NCI-H345 (cell line): ENCODE data around the gene IFITM1.
"Not testable (repeated sequence)": the region's sequence is repeated elsewhere in the genome, so short reads cannot be mapped to it uniquely, and the experiment has no call there.

Source experiments
- DNase-seq: peaks from one replicate; lab custom pipeline; 2025; lab: John Stamatoyannopoulos, UW

The IFITM1 gene

DNA sequence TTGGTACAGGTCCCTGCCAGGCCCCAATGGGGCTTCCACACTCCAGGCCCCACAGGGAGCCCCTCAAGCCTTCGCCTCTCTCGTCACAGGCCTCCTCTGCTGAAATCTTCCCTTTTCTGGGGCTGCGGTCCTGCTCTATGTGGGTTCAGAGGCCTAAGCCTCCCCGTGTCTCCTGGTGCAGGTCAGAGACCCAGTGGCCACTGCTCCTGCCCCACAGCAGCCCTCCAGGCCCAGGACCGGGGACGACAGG, 12.7 kb downstream of the IFITM1 start:
- no peak for DNase-seq

DNA sequence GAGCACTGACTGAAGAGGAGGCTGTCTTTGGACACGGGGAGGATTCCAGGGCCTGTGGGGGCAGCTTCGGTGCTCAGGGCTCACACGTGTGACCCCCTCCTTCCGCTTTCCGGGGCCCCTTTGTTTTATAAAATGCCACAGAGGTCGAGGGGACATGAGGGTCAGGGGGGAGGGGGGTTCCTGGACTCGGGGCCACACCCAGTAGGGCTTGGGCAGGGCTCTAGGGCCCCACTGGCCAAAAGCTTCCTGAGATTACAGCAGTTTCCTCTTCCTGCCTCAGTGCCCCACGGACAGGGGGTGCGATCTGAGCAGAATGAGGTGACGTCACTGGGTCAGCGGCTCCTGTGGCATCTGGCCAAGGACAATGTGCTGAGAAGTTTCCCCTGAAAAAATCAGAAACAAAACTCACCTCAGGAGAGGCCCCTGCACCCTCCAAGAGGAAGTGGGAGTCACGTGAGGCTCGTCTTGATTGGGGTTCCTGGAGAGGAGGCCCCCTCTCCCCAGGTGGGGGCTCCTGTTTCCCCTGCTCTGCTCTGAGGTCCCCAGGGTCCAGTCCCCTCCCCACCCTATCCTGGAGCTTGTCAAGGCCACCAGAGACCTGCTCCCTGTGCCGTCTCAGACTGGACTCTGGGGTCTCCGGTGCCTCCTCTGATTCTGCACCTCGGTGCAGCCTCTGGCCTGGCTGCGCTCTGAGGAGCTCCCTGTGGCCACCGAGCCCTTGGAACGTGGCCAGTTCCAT, 13.2 kb downstream of the IFITM1 start:
- no peak for DNase-seq

DNA sequence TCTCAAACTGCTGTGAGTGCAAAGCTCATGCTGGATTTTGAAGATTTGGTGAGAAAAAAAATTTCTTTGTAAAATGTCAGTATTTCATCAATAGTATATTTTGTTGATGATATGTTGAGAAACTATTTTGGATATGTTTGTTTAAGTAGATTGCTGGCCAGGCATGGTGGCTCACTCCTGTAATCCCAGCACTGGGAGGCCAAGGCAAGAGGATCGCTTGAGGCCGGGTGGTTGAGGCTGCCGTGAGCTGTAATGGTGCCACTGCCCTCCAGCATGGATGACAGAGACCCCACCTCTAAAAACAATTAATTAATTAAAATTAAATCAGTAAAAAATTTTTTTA, 13.7 kb downstream of the IFITM1 start:
- no peak for DNase-seq

DNA sequence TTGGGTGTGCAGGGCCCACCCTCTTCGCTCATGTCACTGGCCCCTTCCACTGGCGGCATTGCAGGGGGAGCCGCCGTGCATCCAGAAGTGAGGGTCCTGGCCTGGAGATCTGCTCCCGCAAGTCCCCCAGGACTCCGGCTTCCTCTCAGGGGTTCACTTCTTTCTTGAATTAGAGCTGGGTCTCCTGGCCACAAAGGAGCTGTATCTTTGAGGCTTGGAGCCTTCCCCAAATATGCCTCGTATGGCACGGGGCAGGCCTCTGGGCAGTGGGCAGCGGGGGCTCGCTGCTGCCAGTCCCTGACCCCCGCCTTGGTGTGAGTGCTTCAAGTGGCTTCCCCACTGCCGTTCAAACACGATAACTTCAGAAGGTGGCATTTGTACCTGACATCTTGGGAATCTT, 14.2 kb downstream of the IFITM1 start:
- DNase-seq: no peak

DNA sequence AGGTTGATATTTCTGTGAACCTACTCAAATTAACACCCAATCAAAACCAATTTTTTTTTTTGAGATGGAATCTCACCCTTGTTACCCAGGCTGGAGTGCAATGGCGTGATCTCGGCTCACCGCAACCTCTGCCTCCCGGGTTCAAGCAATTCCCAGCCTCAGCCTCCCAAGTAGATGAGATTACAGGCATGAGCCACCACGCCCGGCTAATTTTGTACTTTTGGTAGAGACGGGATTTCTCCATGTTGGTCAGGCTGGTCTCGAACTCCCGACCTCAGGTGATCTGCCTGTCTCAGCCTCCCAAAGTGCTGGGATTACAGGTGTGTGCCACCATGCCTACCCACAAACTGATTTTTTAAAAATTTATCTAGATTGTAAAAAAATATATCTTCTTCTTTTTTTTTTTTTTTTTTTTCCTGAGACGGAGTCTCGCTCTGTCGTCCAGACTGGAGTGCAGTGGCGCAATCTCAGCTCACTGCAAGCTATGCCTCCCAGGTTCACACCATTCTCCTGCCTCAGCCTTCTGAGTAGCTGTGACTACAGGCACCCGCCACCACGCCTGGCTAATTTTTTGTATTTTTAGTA, 14.8 kb downstream of the IFITM1 start:
- not testable (repeated sequence) for DNase-seq

DNA sequence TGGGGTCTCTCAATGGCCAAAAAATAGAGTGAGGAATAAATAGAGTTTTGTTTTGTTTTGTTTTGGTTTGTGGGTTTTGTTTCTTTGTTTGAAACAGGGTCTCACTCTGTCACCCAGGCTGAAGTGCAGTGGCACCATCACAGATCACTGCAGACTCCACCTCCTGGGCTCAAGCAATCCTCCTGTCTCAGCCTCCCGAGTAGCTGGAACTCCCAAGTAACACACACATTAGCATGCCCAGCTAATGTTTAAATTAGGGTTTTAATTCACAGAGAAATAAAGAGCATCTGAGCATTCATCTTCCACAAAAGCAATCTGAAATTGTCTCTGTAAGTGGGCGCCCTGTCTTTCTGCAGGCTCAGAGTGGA, 16.0 kb downstream of the IFITM1 start:
- DNase-seq: no peak

DNA sequence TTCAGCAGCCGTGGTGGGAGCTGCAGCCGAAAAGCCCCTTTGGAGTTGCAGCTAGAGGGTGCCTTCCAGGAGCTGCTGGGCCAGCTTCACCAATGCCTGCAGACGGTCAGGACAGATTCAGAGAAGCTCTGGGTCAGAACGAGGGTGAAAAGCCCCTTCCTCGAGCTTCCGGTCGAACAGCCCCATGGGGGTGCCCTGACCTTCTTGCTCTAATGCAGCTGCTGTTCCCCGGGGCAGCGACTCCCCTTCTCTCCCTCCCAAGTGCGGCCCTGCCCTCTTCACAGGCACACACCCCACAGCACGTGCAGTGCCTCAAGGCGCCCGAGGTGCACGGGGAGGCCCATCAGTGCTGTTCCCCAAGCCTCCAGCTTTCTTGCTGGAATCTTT, 16.5 kb downstream of the IFITM1 start:
- no peak for DNase-seq

DNA sequence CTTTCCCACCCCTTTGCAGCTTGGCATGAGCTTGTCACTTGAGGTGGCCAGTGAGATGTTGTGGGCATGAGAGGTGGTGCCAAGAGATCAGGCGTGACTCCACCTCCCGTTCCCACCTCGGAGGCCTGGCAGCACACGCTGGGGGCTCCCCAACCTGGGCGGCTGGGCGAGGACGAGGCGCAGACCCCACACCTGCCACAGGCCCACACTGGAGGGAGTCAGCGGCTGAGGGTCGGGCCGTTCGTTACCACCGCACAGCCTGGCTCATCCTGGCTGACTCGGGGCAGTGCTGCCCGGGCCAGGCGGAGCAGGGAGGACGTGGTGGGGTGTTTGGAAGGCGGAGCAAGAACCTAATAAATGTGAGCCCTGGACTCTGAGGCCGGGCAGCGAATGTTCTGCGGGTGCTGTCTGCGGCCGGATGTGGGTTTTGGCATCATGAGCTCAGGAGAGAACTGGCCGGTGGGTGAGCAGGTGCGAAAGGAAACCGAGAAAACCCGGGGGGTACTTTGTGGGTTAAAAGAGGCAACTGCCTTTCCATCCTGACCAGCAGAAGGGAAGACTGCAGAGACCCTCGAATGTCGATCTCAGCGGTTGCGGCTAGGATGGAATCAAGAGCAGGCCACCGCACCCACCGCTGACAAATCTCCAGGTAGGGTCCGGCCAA, 17.0 kb downstream of the IFITM1 start:
- no peak for DNase-seq

DNA sequence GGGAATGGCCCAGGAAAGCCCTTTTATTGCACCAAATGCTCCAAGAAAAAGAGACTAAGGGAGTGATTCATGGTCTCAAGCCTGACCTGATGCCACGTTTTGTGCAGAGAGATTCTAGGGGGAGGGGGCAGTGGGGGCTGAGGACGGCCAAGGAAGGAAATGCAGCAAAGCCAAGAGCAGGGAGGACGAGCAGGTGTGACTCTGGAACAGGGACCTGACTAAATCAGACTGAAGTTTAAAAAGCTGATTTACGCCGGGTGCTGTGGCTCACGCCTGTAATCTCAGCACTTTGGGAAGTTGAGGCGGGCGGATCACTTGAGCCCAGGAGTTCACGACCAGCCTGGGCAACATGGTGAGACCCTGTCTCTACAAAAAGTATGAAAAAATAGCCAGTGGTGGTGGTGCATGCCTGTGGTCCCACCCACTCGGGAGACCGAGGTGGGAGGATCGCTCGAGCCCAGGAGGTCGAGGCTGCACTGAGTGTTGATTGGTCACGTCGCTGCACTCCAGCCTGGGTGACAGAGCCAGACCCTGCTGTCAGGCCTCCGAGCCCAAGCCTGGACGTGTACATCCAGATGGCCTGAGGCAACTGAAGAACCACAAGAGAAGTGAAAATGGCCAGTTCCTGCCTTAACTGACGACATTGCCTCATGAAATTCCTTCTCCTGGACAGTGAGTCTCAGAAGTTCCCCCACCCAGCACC, 17.7 kb downstream of the IFITM1 start:
- no peak for DNase-seq

DNA sequence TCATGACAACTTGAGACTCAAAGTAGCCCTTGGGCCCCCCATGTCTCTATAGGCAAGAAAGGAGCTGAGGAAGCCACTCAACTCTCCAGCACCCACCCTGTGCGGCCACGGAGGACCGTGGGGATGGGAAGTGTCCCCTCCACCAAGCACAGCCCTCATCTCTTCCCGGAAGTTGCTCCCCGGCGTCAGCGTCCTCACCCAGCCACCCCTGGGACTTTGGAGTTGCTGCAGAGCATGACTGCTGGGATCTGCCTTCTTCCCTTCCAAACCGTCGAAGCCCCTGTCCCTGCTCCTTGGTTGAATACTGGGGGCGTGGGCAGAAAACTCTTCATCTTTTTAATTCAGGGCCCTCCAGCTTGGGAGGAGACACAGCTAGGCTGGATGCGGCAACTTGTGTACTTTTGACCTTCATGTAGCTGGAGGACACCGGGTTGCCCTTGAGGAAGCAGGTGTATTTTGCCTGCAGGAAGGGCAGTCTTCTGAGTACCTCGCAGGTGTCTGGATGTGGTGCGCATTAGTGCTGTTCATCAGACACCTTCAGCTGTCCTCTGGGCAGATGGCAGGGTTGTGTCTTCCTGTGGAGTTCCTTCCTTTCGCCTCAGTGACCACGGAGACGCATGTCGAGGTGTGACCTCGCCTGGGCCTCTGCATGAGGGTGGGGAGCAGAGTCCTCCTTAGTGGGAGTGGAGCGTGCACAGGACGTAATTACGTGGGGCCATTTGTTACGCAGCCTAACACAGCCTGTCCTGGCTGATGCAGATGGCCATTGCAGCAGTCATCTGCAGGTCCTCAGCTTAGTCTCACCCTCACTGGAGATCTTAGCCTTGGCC, 19.0 kb downstream of the IFITM1 start:
- DNase-seq: no peak

DNA sequence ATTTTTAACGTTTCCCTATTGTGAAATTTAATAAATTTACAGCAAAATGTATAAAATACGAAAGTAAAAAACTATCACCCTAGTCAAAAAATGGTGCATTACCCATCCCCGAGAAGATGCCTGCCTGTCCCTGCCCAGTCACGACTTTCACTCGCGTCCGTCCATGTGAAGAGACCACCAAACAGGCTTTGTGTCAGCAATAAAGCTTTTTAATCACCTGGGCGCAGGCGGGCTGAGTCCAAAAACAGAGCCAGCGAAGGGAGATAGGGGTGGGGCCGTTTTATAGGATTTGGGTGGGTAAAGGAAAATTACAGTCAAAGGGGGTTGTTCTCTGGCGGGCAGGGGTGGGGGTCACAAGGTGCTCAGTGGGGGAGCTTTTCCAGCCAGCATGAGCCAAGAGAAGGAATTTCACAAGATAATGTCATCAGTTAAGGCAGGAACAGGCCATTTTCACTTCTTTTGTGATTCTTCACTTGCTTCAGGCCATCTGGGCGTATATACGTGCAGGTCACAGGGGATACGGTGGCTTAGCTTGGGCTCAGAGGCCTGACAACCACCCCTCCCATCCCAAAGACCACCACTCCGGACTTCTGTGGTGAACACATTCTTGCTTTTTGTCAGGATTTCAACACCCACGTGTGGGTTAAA, 19.9 kb downstream of the IFITM1 start:
- DNase-seq: not testable (repeated sequence)

DNA sequence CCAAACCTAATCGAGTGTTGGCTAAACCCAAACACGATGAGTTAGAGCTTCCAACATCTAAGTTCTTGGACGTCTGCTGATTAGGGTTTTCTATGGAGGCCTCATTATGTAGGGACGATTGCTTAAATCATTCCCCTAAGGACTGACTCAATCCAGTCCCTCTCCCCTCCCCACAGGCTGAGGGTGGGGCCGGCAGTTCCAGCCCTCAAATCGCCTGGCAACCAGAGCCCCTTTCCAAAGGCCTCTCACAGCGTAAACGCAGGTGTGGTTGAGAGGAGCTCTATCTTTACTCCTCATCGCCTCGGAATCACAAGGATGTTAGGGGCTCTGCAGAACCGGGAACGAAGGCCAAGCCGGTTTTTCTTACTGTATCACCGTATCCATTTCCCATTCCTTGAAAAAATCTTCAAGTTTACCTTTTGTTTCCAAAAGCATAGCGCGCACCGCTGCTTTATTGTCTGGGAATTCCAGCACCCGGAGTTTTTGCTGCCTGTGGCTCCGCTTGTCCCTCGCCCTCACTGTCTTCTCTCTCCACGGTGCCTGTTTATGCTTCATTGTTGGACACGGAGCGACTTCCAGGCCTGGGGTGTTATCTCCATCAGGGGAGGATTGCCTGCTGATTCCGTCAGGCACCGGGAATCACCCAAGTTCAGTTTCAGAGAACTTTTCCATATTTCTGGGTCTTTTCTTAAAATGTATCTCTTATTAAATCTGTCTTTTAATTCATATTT, 20.6 kb downstream of the IFITM1 start:
- peak; percentile 7 for DNase-seq

DNA sequence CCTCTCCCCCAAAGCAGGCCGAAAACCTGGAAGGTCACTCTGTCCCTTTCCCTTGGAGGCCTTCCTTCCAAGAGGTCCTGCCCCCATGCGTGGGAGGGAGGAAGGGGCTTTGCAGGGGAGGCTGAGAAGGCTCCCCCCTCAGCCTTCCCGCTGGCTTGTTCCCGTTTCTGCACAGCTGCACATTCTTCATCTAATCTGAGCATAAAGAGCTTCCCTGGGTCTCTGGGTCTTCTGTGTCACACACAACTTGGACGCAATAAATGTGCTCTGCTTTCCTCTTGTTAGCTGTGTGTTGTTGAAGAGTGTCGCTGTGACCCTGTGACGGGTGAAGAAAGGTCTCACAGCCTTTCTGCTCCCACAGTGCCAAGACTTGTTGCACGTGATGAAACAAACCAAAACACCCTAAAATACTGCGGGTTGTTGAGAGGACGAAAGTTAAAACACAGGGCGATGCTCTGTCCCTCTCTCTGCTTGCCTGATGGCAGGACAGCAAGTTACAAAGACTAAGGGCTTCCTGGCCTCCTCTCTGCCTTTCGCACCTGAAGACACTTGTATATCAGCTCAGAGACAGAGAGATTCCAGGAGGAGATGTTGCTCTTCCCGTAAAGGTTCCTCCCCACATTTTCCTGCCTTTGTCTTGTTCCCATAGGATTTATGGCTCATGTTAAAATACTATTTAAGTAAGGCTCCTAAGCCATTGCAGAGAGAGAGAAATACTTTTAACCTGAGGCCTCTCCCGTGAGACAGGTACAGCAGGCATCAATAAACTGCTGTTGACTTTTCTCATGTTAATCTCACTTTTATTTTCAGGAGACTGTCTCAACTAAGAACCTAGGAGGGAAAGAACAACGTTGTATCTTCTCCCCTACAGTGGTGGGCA, 22.2 kb downstream of the IFITM1 start:
- no peak for DNase-seq

DNA sequence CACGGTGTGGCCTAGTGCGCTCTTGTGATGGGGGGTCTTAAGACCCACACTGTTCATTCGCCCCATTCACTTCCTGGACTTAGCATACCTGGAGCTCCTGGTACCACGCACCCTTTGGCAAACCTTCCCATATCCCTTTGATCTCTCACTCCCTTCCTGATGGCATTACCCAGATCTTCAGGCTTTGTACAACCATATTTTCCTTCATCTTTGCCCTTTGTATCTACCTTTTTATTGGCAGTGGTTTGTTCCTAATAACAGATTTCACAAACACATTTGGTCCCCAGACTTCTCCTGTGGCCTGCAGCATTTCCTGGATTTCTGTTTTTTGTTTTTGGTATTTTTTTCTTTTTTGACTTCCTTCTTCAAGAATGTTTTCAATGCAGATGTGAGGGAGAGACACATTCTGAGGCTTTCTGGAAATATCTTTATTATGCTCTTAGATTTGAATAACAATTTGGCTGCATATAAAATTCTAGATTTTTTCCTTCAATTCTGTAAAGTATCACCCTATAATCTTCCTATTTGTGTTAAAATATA, 22.9 kb downstream of the IFITM1 start:
- DNase-seq: no peak

DNA sequence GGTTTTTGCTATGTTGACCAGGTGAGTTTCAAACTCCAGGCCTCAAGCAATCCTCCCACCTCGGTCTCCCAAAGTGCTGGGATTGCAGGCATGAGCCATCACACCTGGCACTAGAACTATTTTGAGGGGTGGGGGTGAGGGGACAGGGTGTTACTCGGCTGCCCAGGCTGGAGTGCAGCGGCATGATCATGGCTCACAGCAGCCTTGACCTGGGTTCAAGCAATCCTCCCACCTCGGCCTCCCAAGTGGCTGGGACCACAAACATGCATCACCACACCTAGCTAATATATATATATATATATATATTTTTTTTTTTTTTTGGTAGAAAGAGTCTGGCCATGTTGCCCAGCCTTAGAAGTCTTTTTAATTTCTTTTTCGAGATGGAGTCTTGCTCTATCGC, 23.9 kb downstream of the IFITM1 start:
- DNase-seq: no peak

DNA sequence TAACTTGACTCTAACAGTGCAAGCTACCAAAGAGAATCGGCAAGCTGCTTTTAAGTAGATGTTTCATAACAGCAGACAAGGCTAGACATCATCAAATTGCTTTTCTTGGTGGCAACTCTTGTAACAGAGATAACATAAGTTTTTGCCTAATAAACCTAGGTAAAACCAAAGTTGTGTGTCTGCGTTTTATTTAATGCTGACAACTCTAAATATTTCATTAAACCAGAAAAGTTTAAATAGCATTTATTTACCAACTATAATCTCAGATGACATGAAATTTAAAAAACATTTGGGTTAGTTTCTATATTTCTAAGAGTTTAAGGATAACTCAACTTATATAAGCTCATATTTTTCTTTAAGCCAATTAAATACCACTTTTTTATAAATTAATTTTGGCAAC, 26.1 kb downstream of the IFITM1 start:
- DNase-seq: no peak

DNA sequence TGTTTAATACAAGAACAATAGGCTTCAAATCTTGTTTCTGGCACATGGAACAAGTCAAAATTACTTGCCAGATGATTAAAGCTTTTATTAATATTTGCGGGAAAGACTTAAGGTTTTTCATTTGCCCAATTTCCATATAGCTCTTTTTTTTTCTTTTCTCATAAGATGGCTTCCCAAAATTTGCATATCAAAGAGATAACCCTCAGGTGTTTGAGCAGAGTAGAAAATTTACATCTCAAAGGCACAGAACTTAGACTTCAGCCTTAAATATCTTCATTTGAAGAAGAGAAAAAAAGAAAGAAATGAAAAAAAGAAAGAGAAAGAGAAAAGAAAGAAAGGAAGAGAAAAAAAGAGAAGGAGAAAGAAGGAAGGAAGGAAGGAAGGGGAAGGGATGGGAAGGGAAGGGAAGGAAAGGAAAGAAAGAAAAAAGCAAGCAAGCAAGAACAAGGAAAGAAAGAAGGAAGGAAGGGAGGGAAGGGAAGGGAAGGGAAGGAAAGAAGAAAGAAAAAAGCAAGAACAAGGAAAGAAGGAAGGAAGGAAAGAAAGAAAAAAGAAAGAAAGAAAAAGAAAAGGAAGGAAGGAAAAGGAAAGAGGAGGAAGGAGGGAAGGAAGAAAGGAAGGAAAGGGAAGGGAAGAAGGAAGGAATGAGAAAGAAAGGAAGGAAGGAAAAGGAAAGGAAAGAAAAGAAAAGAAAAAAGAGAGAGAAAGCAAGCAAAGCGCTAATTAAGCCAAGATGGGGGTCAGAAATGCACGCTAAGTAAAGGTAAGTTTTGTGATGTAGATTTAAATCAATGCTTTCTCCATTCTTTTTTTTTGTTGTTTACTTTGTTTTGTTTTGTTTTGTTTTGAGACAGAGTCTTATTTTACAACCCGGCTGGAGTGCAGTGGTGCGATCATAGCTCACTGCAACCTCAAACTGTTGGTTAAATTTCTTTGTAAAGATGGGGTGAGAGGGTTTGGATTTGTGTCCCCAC, 27.0 kb downstream of the IFITM1 start:
- DNase-seq: no peak

DNA sequence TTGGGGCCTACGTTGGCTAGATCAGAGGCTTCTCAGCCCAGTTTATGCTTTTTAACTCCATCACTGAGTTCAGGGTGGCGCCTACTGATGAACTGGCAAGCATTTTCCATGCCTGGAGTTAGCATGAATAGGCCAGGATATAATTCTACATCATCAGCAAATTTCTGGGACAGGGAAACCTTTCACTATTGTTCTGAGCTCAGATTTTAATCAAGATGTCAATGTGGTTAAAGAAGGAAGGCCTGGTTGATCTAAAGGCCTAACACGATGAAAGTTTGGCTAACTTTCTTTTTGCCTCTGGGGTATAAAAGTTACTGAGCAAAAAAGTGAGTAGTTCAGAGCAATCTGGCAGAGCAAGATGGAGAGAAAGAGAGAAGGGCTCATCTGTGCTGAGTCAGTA, 28.5 kb downstream of the IFITM1 start:
- DNase-seq: no peak
